ENCODE results near the gene NKAIN2.

NKAIN2 gene

GRCh38 chr6:123806561-123806960 is 2.9 kb downstream of the NKAIN2 start:
- H3K27ac ChIP-seq: no peak overlapping the region
- TF ChIP-seq, protein P1, sequence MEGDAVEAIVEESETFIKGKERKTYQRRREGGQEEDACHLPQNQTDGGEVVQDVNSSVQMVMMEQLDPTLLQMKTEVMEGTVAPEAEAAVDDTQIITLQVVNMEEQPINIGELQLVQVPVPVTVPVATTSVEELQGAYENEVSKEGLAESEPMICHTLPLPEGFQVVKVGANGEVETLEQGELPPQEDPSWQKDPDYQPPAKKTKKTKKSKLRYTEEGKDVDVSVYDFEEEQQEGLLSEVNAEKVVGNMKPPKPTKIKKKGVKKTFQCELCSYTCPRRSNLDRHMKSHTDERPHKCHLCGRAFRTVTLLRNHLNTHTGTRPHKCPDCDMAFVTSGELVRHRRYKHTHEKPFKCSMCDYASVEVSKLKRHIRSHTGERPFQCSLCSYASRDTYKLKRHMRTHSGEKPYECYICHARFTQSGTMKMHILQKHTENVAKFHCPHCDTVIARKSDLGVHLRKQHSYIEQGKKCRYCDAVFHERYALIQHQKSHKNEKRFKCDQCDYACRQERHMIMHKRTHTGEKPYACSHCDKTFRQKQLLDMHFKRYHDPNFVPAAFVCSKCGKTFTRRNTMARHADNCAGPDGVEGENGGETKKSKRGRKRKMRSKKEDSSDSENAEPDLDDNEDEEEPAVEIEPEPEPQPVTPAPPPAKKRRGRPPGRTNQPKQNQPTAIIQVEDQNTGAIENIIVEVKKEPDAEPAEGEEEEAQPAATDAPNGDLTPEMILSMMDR (conservative IDR thresholded peaks at IDR 0.05): no peak
- no peak for TF ChIP-seq ZFX (IDR thresholded peaks at IDR 0.05)

DNA sequence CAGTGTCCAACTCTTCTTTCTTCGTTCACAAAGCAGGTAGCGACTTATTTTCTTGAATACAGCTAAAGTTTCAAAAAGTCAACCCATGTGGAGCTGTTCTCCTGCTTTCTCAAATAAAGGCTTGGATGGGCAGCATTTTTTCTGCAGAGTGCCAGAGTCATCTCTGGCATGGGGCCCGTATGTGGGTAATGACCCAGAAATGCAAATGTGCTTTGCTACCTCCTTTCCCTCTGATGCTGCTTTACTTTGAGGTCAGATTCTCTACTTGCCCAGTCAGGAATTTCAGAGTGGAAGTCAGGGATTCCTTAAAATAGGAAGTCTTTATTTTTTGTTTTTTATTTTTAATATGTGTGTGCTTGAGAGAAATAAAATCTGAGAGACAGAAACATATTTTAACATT is 4.9 kb downstream of the NKAIN2 start:
- no peak for TF ChIP-seq ZFX (IDR thresholded peaks at IDR 0.05)
- H3K27ac ChIP-seq: no peak overlapping the region

- H3K27ac ChIP-seq: no peak overlapping the region
These were observed 6.5 kb downstream of the NKAIN2 start for GRCh38 chr6:123810214-123810613.

DNA sequence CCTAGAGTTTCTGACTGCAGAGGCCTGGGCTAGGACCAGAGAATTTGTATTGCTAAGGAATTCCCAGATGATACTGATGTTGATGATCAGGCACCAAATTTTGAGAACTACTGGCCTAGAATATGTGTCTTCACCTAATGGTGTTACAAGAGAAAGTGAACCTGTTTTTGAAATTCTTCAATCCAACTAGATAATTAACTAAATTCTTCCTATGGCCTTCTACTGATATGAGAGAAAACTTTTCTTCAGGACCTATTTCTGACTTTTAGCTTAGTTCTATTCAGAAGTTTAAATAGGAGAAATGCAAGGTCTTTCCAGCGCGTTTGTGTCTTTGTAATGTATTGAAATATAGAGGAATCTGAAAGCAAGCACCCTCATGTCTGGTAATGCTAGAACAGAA is 7.3 kb downstream of the NKAIN2 start:
- no peak overlapping the region for H3K27ac ChIP-seq
- TF ChIP-seq, protein P1 (conservative IDR thresholded peaks at IDR 0.05): no peak
- no peak for TF ChIP-seq ZFX (IDR thresholded peaks at IDR 0.05)

More at GRCh38 chr6:123810214-123810613, 6.5 kb downstream of the NKAIN2 start:
- no peak for TF ChIP-seq ZFX (IDR thresholded peaks at IDR 0.05)
- TF ChIP-seq, protein P1 (conservative IDR thresholded peaks at IDR 0.05): no peak

- no peak overlapping the region for H3K27ac ChIP-seq
- TF ChIP-seq, protein P1 (conservative IDR thresholded peaks at IDR 0.05): no peak
- no peak for TF ChIP-seq ZFX (IDR thresholded peaks at IDR 0.05)
These were observed 7.7 kb downstream of the NKAIN2 start for GRCh38 chr6:123811378-123811777.

DNA sequence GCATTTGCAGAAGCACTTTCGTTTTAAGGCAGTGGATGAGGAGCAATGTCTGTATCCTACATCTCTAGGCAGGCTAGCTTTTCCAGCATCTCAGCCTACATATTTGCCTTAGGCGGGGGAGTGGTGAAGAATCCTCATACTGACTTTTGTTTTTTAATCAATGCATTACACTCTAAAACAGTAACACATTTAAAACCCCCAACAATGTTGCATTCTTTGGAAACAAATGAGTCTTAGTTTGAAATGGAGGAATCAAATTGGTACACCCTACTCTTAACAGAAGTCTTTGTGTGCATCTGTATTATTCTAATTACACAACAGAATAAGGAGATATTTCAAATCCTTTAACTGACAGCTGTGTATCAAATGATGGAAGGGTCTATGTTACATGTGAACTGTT is 9.0 kb downstream of the NKAIN2 start:
- TF ChIP-seq, protein P1 (conservative IDR thresholded peaks at IDR 0.05): no peak
- no peak for TF ChIP-seq ZFX (IDR thresholded peaks at IDR 0.05)
- no peak overlapping the region for H3K27ac ChIP-seq

- TF ChIP-seq, protein P1 (conservative IDR thresholded peaks at IDR 0.05): no peak
- no peak for TF ChIP-seq ZFX (IDR thresholded peaks at IDR 0.05)
- no peak overlapping the region for H3K27ac ChIP-seq
These were observed 17.4 kb downstream of the NKAIN2 start for GRCh38 chr6:123821112-123821511.

GRCh38 chr6:123829302-123829953 is 25.8 kb downstream of the NKAIN2 start:
- H3K27ac ChIP-seq: no peak overlapping the region
- no peak for TF ChIP-seq ZFX (IDR thresholded peaks at IDR 0.05)

All from C4-2B (cell line).